RWPE2 (cell line): Measurements from ENCODE around the gene LILRA1.
"Not testable (repeated sequence)": the region's sequence is repeated elsewhere in the genome, so short reads cannot be mapped to it uniquely, and the experiment has no call there.

Experiments
- ATAC-seq: fragments of 200-7000 bp; cut with Tn5 transposase; 3 replicates; pipeline ENCODE4 v1.9.1; 2021; ENCODE audit warnings: low read depth
- DNase-seq: peaks from one replicate; pipeline ENCODE4 v3.0.0-alpha.2; 2020; ENCODE audit warnings: low spot score
- H3K27ac ChIP-seq: fragments of 450-650 bp; 2 replicates; pipeline ENCODE4 v1.5.1; 2017; ENCODE audit warnings: mild to moderate bottlenecking; ENCODE audit not compliant: poor library complexity, severe bottlenecking
- H3K27me3 ChIP-seq: fragments of 250-450 bp; sonication (Bioruptor Pico); 2 replicates; pipeline ENCODE4 v1.5.1; 2021; ENCODE audit warnings: mild to moderate bottlenecking, moderate library complexity; ENCODE audit not compliant: insufficient read depth, poor library complexity, severe bottlenecking
- H3K36me3 ChIP-seq: fragments of 250-450 bp; sonication (Bioruptor Pico); 2 replicates; pipeline ENCODE4 v1.5.1; 2020; ENCODE audit warnings: low read depth, mild to moderate bottlenecking, moderate library complexity
- H3K4me1 ChIP-seq: fragments of 250-450 bp; sonication (Bioruptor Pico); 2 replicates; pipeline ENCODE4 v1.5.1; 2021; ENCODE audit warnings: mild to moderate bottlenecking, moderate library complexity; ENCODE audit not compliant: insufficient read depth, poor library complexity, severe bottlenecking
- H3K4me3 ChIP-seq: fragments of 250-450 bp; sonication (Bioruptor Pico); 2 replicates; pipeline ENCODE4 v1.5.1; 2021; ENCODE audit warnings: mild to moderate bottlenecking, moderate library complexity; ENCODE audit not compliant: severe bottlenecking
- H3K9me3 ChIP-seq: fragments of 250-450 bp; sonication (Bioruptor Pico); 2 replicates; pipeline ENCODE4 v1.5.1; 2021; ENCODE audit warnings: mild to moderate bottlenecking, moderate library complexity; ENCODE audit not compliant: severe bottlenecking
- CTCF ChIP-seq: fragments of 450-650 bp; IDR thresholded peaks from one replicate; pipeline ENCODE4 v1.5.1; 2017; ENCODE audit warnings: mild to moderate bottlenecking, moderate library complexity; ENCODE audit not compliant: poor library complexity, severe bottlenecking

Gene LILRA1

GRCh38 chr19:54593445-54593844 is at the start of gene LILRA1:
LILRA1 (plus strand) TSS chr19:54593632; CDS start chr19:54594245, 613 bp downstream.
- H3K27me3 ChIP-seq, H3K36me3 ChIP-seq, H3K9me3 ChIP-seq, H3K4me3 ChIP-seq, ATAC-seq, DNase-seq, H3K4me1 ChIP-seq, H3K27ac ChIP-seq: not testable (repeated sequence)

- Histone ChIP-seq H3K27ac (no peak overlapping the region), H3K4me1 (no peaks in the 10 kb centered on the region), H3K9me3 (no peaks in the 10 kb centered on the region), H3K4me3 (no peak overlapping the region), H3K27me3 (no peaks in the 10 kb centered on the region), H3K36me3 (no peaks in the 10 kb centered on the region)
- no peak for TF ChIP-seq CTCF
- ATAC-seq: no peak
- DNase-seq: no peak
These were observed 44.6 kb upstream of the LILRA1 start for GRCh38 chr19:54548806-54549205.

- H3K27me3 ChIP-seq: no peaks in the 10 kb centered on the region
- ATAC-seq (no peak), DNase-seq (no peak)
- no peak overlapping the region for H3K4me3 ChIP-seq
- H3K4me1 ChIP-seq: no peaks in the 10 kb centered on the region
- no peak overlapping the region for H3K27ac ChIP-seq
- no peaks in the 10 kb centered on the region for H3K36me3 ChIP-seq
- no peak for TF ChIP-seq CTCF
- H3K9me3 ChIP-seq: no peaks in the 10 kb centered on the region
These were observed 44.2 kb upstream of the LILRA1 start for GRCh38 chr19:54549224-54549623.

GRCh38 chr19:54551293-54551692 is 42.1 kb upstream of the LILRA1 start:
- no peak for ATAC-seq
- Histone ChIP-seq H3K27me3 (no peaks in the 10 kb centered on the region), H3K27ac (no peak overlapping the region), H3K4me3 (no peak overlapping the region), H3K4me1 (no peaks in the 10 kb centered on the region), H3K9me3 (no peaks in the 10 kb centered on the region), H3K36me3 (no peaks in the 10 kb centered on the region)
- no peak for DNase-seq
- TF ChIP-seq CTCF: no peak

- TF ChIP-seq CTCF: no peak
- Histone ChIP-seq H3K27ac (no peak overlapping the region), H3K36me3 (no peaks in the 10 kb centered on the region), H3K27me3 (no peaks in the 10 kb centered on the region), H3K9me3 (no peaks in the 10 kb centered on the region), H3K4me3 (no peak overlapping the region), H3K4me1 (no peaks in the 10 kb centered on the region)
- no peak for DNase-seq
- no peak for ATAC-seq
These were observed 41.2 kb upstream of the LILRA1 start for GRCh38 chr19:54551950-54552912.
